Thyroid gland (tissue), 4 donors: ENCODE measurements around the gene TAGAP.

Experiments
- POLR2A ChIP-seq, 2 donors: fragments of 450-650 bp; IDR thresholded peaks; one replicate each; pipeline ENCODE4 v1.6.1; 2017; ENCODE audit warnings: antibody characterized with exemption in 2 of 2, mild to moderate bottlenecking in 2 of 2, moderate library complexity in 1 of 2
- TF ChIP-seq, protein P1 (sequence below), 6 experiments: fragments of 200-600 bp in 3 of 6; fragments of 450-650 bp in 3 of 6; sonication (generic) in 3 of 6; IDR thresholded peaks; one replicate each; pipeline ENCODE4 v1.5.1; 2016 to 2019; ENCODE audit warnings: antibody characterized with exemption in 6 of 6, mild to moderate bottlenecking in 2 of 6, inconsistent platforms in 1 of 6, moderate library complexity in 1 of 6

DNA sequence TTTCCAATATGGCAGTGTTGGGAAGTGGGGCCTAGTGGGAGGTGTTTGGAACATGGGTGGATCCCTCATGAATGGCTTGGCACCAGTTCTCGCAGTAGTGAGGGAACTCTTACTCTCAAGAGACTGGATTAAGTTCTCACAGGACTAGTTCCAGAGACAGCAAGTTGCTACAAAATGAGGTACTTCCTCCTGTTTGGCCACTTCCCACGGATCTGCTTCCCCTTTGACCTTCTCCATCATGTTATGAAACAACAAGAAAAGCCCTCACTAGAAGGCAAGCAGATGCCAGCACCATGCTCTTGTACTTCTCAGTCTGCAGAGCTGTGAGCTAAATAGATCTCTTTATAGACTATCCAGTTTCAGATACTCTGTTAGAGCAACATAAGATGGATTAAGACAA lies 47.9 kb downstream of the TAGAP start:
- TF ChIP-seq, protein P1, sequence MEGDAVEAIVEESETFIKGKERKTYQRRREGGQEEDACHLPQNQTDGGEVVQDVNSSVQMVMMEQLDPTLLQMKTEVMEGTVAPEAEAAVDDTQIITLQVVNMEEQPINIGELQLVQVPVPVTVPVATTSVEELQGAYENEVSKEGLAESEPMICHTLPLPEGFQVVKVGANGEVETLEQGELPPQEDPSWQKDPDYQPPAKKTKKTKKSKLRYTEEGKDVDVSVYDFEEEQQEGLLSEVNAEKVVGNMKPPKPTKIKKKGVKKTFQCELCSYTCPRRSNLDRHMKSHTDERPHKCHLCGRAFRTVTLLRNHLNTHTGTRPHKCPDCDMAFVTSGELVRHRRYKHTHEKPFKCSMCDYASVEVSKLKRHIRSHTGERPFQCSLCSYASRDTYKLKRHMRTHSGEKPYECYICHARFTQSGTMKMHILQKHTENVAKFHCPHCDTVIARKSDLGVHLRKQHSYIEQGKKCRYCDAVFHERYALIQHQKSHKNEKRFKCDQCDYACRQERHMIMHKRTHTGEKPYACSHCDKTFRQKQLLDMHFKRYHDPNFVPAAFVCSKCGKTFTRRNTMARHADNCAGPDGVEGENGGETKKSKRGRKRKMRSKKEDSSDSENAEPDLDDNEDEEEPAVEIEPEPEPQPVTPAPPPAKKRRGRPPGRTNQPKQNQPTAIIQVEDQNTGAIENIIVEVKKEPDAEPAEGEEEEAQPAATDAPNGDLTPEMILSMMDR (IDR thresholded peaks at IDR 0.05): no peak
- TF ChIP-seq POLR2A (IDR thresholded peaks at IDR 0.05): no peak
